AG09309 (cell line): ENCODE results near the gene NDUFS1.

Experiments used
- DNase-seq: peaks from one replicate; pipeline ENCODE4 v3.0.0-alpha.2; 2010; ENCODE audit warnings: low read depth
- H3K4me3 ChIP-seq: 2 replicates; pipeline ENCODE4 v1.5.1; 2011; ENCODE audit warnings: mild to moderate bottlenecking, low read depth, low read length, moderate library complexity; ENCODE audit not compliant: control insufficient read depth
- TF ChIP-seq, protein P1 (sequence below): IDR thresholded peaks from 2 replicates; pipeline ENCODE4 v1.5.1; 2011; ENCODE audit warnings: mild to moderate bottlenecking, low read depth, low read length, inconsistent platforms; ENCODE audit not compliant: insufficient read depth, control insufficient read depth; ENCODE audit errors: missing control alignments

Gene NDUFS1

GRCh38 chr2:206116278-206116677 lies 43.0 kb downstream of the NDUFS1 start:
- TF ChIP-seq, protein P1, sequence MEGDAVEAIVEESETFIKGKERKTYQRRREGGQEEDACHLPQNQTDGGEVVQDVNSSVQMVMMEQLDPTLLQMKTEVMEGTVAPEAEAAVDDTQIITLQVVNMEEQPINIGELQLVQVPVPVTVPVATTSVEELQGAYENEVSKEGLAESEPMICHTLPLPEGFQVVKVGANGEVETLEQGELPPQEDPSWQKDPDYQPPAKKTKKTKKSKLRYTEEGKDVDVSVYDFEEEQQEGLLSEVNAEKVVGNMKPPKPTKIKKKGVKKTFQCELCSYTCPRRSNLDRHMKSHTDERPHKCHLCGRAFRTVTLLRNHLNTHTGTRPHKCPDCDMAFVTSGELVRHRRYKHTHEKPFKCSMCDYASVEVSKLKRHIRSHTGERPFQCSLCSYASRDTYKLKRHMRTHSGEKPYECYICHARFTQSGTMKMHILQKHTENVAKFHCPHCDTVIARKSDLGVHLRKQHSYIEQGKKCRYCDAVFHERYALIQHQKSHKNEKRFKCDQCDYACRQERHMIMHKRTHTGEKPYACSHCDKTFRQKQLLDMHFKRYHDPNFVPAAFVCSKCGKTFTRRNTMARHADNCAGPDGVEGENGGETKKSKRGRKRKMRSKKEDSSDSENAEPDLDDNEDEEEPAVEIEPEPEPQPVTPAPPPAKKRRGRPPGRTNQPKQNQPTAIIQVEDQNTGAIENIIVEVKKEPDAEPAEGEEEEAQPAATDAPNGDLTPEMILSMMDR, result no peak
- DNase-seq, result no peak

GRCh38 chr2:206115026-206115578 lies 44.1 kb downstream of the NDUFS1 start:
- no peak for DNase-seq
- TF ChIP-seq, protein P1, result no peak
- no peak overlapping the region for H3K4me3 ChIP-seq

More at GRCh38 chr2:206116278-206116677, 43.0 kb downstream of the NDUFS1 start:
- H3K4me3 ChIP-seq, result no peak overlapping the region

GRCh38 chr2:206112846-206113547 lies 46.2 kb downstream of the NDUFS1 start:
- no peak overlapping the region for H3K4me3 ChIP-seq
- TF ChIP-seq, protein P1, result no peak
- no peak for DNase-seq

DNA sequence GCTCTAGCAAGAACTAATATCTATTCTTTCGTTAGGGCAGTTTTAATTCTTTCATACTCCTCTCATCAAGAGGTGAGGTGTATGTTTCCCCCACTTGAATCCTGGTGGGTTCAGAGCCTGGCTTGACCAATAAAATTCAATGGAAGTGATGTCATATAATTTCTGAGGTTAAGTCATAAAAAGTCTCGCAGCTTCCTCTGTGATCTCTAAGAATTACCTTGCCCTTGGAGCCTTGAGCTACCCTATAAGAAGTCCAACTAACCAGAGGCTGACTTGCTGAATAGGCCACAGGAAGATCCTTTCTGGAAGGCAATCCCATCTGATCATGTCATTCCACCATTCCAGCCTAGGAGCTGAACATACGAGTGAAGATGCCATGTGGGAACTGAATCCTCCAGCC lies 47.1 kb downstream of the NDUFS1 start:
- H3K4me3 ChIP-seq, result no peak overlapping the region
- DNase-seq, result no peak
- TF ChIP-seq, protein P1, result no peak

DNA sequence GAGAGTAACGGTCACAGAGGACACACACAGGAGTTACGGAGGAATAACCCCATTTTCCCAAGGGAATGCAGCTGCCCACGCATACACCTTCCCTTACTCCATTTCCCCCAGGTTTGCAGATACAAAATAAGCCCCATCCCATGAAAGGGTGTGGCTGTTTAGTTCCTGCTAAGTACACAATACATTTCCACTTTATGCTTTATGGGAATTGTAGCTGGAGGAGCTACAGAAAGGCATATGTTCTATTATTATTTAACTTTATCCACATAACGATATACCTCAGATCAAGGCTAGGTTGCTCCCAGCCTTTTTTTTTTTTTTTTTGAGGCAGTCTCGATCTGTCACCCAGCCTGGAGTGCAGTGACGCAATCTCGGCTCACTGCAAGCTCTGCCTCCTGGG lies 50.5 kb downstream of the NDUFS1 start:
- no peak for DNase-seq
- no peak overlapping the region for H3K4me3 ChIP-seq
- TF ChIP-seq, protein P1, result no peak

GRCh38 chr2:206105541-206105940 lies 53.7 kb downstream of the NDUFS1 start:
- DNase-seq, result no peak
- TF ChIP-seq, protein P1, result no peak
- H3K4me3 ChIP-seq, result no peak overlapping the region
